ENCODE measurements around the gene BCL3.
A peak's percentile ranks its signal among the peaks of the same experiment; 100 is the strongest.
"Not testable (repeated sequence)": the region's sequence is repeated elsewhere in the genome, so short reads cannot be mapped to it uniquely, and the experiment has no call there.

The BCL3 gene

GRCh38 chr19:44720945-44721344 lies 27.6 kb upstream of the BCL3 start:
- no peak for DNase-seq (ENCODE audit: low spot score)

DNA sequence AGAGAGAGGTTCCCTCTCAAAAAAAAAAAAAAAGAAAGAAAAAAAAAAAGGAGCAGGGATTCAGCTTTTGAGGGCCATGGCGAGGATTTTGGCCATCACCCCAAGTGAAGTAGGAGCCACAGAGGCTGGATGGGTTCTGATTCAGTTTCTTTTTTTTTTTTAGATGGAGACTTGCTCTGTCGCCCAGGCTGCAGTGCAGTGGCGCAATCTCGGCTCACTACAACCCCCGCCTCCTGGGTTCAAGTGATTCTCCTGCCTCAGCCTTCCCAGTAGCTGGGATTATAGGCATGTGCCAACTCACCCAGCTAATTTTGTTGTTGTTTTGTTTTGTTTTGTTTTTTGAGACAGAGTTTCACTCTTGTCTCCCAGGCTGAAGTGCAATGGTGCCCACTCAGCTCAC lies 27.1 kb upstream of the BCL3 start:
- not testable (repeated sequence) for DNase-seq (ENCODE audit: low spot score)

DNA sequence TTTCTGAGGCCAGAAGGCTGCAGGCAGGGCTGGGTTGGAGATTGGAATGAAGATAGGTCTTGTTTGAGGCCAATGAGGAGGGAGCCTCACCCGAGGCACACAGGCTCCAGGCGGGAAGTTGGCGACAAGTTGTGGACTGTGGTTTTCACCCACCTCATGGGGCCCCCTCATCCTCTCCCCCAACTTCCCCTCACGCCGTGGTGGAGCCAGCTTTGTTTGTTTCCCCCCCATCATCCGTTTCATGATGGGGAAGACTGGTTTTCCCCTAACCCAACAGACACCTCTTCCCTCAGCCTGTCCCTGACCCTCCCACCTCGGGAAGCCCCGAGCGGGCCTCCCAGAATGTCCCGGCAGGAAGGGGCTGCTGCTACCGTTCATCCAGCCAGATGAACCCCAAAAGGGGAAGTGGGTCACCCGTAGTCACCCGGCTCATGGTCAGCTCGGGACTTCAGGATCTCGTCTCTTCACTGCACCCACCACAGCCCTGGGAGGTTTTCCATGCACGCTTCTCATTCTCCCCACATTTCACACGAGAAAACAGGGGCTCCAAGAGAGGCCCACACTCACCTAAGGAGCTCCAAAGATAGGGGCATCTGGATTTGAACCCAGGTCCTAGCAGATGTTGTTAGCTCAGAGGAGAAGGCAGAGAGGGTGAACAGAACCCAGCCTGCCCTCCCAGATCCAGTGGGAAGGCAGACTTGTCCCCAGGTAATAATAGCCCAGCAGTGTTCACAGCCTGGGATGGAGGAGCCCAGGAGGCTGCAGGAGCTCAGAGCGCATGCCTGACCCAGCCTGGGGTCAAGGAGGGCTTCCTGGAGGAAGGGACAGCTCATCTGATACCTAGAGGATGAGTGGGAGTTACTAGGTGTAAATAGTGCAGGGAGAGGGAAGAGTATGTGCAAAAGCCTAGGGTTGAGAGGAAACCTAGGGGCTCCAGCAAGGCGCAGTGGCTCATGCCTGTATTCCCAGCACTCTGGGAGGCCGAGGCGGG lies 26.1 kb upstream of the BCL3 start:
- DNase-seq (ENCODE audit: low spot score) = peak; percentile 11

DNA sequence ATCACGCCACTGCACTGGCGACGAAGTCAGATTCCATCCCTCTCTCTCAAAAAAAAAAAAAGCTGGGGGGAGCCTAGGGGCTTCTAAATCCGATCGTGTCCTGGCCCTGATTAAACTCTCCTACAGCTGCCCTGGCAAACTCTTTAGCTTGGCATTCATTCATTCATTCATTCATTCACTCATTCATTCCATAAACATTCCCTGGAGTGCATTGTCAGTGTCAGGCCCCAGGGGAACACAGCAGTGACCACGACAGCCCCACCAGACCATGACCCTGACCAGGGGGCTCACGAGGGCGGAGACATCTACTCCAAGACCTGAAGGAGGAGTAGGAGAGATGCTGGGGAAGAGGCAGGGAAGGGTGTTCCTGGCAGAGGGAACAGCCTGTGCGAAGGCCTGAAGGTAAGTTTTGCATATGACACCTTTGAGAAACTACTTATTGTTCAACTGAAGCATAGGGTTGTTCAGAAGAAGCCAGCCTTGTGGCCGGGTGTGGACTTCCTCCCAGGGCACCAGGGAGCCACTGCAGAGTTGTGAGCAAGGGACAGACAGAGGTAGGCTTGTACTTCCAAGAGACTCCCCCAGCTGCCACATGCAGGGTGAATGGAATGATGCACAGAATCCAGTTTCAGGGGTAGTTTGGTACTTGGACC lies 25.1 kb upstream of the BCL3 start:
- no peak for DNase-seq (ENCODE audit: low spot score)

GRCh38 chr19:44723952-44724319 lies 24.6 kb upstream of the BCL3 start:
- DNase-seq (ENCODE audit: low spot score) = peak; percentile 85

DNA sequence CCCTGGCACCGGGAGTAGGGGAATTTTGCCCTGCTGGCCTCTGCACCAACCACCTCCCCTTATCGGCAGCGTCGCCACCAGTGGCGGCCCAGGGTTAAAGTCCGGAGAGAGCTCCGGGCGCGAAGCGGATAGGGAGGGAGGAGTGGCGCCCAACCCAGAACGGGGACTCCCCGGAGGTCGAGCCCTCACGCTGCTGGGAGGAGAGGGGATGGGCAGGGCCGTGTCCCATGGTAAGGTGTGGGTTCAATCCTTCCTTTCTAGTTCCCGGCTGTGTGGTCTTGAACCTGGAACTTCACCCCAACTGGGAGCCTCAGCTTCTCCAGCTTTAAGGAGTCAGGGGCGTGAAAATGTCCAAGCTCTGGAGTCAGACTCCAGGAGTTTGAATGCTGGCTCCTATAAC lies 23.3 kb upstream of the BCL3 start:
- no peak for DNase-seq (ENCODE audit: low spot score)

GRCh38 chr19:44725684-44726083 lies 22.8 kb upstream of the BCL3 start:
- DNase-seq (ENCODE audit: low spot score) = no peak

GRCh38 chr19:44726465-44726864 lies 22.0 kb upstream of the BCL3 start:
- no peak for DNase-seq (ENCODE audit: low spot score)

DNA sequence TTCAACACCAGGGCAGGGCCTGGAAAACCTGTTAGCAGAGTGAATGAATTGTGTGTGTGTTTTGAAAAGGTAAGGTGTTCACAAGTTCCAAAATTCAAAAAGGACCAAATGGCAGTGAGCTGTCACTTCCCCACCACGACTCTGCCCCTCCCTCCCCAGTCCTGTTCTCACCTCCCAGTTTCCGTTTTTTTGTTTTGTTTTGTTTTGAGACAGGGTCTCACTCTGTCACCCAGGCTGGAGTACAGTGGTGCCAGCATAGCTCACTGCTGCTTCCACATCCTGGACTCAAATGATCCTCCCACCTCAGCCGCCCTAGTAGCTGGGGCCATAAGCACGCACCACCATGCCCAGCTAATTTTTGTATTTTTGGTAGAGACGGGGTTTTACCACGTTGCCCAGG lies 20.3 kb upstream of the BCL3 start:
- no peak for DNase-seq (ENCODE audit: low spot score)

- DNase-seq (ENCODE audit: low spot score) = no peak
Measured at GRCh38 chr19:44729516-44730033, 18.9 kb upstream of the BCL3 start.

DNA sequence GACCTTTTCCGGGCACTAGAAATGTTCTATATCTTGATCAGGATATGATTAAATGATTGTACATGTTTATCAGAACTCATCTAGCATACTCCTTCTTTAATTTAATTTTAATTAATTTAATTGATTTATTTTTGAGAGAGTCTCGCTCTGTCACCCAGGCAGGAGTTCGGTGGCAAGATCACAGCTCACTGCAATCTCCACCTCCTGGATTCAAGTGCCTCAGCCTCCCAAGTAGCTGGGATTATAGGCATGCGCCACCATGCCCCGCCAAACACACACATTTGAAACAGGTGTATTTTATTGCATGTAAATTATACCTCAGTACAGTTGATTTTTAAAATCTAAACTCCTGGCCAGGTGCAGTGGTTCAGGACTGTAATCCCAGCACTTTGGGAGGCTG lies 17.4 kb upstream of the BCL3 start:
- no peak for DNase-seq (ENCODE audit: low spot score)

DNA sequence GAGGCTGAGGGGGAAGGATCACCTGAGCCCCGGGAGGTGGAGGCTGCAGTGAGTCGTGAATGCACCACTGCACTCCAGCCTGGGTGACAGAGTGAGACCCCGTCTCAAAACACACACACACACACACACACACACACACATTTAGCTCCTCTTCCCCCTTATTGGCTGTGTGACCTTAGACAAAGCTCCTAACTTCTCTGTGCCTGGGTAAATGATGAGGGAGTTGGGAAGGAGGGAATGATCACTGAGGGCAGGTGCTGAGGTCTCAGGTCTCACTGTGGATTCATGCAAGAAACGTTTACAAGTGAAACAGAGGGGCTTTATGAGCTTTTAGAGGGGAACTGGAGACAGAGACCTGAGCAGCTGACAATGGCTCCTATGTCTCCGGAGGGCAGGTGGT lies 16.9 kb upstream of the BCL3 start:
- no peak for DNase-seq (ENCODE audit: low spot score)

GRCh38 chr19:44732235-44733014 lies 16.1 kb upstream of the BCL3 start:
- DNase-seq (ENCODE audit: low spot score) = no peak

- DNase-seq (ENCODE audit: low spot score) = no peak
Measured at GRCh38 chr19:44734357-44734756, 14.2 kb upstream of the BCL3 start.

GRCh38 chr19:44735011-44735410 lies 13.5 kb upstream of the BCL3 start:
- no peak for DNase-seq (ENCODE audit: low spot score)

GRCh38 chr19:44737238-44738071 lies 11.1 kb upstream of the BCL3 start:
- DNase-seq (ENCODE audit: low spot score) = no peak

GRCh38 chr19:44738136-44738535 lies 10.4 kb upstream of the BCL3 start:
- no peak for DNase-seq (ENCODE audit: low spot score)

- DNase-seq (ENCODE audit: low spot score) = no peak
Measured at GRCh38 chr19:44738603-44739558, 9.6 kb upstream of the BCL3 start.

DNA sequence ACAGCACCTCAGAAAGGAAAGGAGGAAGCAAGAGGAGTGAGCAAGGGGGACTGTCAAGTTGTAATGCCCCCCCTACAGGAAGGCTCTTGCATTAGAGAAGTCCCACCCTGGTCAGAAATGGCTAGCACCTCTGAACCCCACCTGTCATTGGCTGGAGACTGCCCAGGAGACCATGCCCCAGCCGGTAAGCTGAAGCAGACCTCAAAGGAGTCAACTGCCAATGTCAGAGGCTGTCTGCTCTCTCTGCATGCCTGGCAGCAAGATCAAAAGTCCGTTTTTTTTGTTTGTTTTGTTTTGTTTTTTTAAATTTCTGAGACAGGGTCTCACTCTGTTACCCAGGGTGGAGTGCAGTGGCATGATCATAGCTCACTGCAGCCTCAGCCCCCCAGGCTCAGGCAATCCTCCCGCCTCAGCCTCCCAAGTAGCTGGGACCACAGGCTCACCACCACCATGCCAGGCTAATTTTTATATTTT lies 8.1 kb upstream of the BCL3 start:
- DNase-seq (ENCODE audit: low spot score) = no peak

DNA sequence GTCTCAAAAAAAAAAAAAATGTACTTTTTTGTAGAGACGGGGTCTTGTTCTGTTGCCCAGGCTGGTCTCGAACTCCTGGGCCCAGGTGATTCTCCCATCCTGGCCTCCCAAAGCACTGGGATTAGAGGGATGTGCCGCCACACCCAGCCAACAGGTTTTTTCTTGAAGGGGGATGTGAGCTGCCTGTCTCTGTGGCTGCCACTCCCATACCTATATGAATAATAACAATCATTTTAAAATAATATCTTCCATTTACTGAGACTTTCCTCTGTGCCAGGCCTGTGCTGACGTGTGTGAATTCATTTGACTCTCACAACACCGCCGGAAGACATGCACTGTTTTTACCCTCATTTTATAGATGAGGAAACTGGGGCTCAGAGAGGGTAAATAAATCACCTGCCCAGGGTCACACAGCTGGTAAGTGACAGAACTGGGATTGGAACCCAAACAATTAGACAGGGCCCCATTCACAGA lies 7.2 kb upstream of the BCL3 start:
- no peak for DNase-seq (ENCODE audit: low spot score)

All from CD4-positive, alpha-beta T cell treated with Interleukin-2 at 100 ng/mL for 4 hours (primary cell).